Endodermal cell (in vitro differentiated cells): ENCODE results near the gene CCDC88A. TPM values are rescaled to one million over a fixed set of nuclear protein-coding genes. Genes with fewer than 3 reads are reported as not detected.

Experiments
- DNase-seq: peaks from one replicate; pipeline ENCODE4 v3.0.0-alpha.2; 2017
- H3K27ac ChIP-seq: 2 replicates; pipeline ENCODE4 v1.5.1; 2013; ENCODE audit warnings: mild to moderate bottlenecking, low read depth, low read length, moderate library complexity
- H3K27me3 ChIP-seq: 2 replicates; pipeline ENCODE4 v1.6.1; 2013; ENCODE audit warnings: mild to moderate bottlenecking, low read length, moderate library complexity; ENCODE audit not compliant: insufficient read depth, control insufficient read depth, poor library complexity, severe bottlenecking
- H3K36me3 ChIP-seq: 2 replicates; pipeline ENCODE4 v1.7.0; 2013; ENCODE audit warnings: mild to moderate bottlenecking, low read length, moderate library complexity; ENCODE audit not compliant: control insufficient read depth, insufficient read depth
- H3K4me1 ChIP-seq: one replicate; pipeline ENCODE4 v1.7.0; 2013; ENCODE audit warnings: low read length; ENCODE audit not compliant: control insufficient read depth, insufficient read depth
- H3K4me3 ChIP-seq: 2 replicates; pipeline ENCODE4 v1.5.1; 2013; ENCODE audit warnings: mild to moderate bottlenecking, low read length, moderate library complexity
- H3K9ac ChIP-seq: 2 replicates; pipeline ENCODE4 v1.6.1; 2013; ENCODE audit warnings: mild to moderate bottlenecking, low read length, moderate library complexity; ENCODE audit not compliant: poor library complexity, severe bottlenecking; ENCODE audit errors: extremely low read depth
- H3K9me3 ChIP-seq: 2 replicates; pipeline ENCODE4 v1.6.1; 2013; ENCODE audit warnings: mild to moderate bottlenecking, low read length, moderate library complexity; ENCODE audit not compliant: control insufficient read depth
- H3K27ac Mint-ChIP-seq: 2 replicates; pipeline ENCODE4 v1.8.0; 2020; ENCODE audit warnings: mixed read lengths
- H3K27me3 Mint-ChIP-seq: 2 replicates; pipeline ENCODE4 v1.8.0; 2021; ENCODE audit warnings: mild to moderate bottlenecking, mixed read lengths; ENCODE audit not compliant: insufficient read depth
- H3K36me3 Mint-ChIP-seq: 2 replicates; pipeline ENCODE4 v1.8.0; 2020; ENCODE audit warnings: low read depth, mixed read lengths
- H3K4me1 Mint-ChIP-seq: 2 replicates; pipeline ENCODE4 v1.8.0; 2020; ENCODE audit warnings: mixed read lengths
- H3K4me3 Mint-ChIP-seq: 2 replicates; pipeline ENCODE4 v1.8.0; 2020; ENCODE audit warnings: mild to moderate bottlenecking, moderate library complexity, mixed read lengths
- H3K9me3 Mint-ChIP-seq: 2 replicates; pipeline ENCODE4 v1.8.0; 2020; ENCODE audit warnings: mild to moderate bottlenecking, mixed read lengths
- WGBS, 2 experiments: methylation state at CpG; one replicate each; pipeline versions ENCODE4 v1.1.5 to v1.1.7; 2013; ENCODE audit warnings: missing lambda C conversion rate in 2 of 2, mixed read lengths in 1 of 2; ENCODE audit not compliant: insufficient coverage in 1 of 2, insufficient read length in 1 of 2; 5-methylcytosine and 5-hydroxymethylcytosine counted together
- total RNA-seq, 2 donors: library from RNA; stranded (reverse); fragmentation: NEBNext Ultra II Directional in 1 of 2; extraction: Animal tissue kit (Norgen Biotek cat#: 25700) in 1 of 2; gene quantifications; 2 replicates in 1 of 2; 3 replicates in 1 of 2; pipeline ENCODE4 v1.2.1, GENCODE V29; 2021
- TF ChIP-seq, protein P1 (sequence below): fragments of 200-600 bp; sonication (generic); conservative IDR thresholded peaks from 2 replicates; pipeline ENCODE4 v1.5.0; 2021; ENCODE audit warnings: antibody characterized with exemption, mild to moderate bottlenecking

The CCDC88A gene
- total RNA-seq, 2 donors from 2014 or later, result 84.2 to 88.4 TPM

DNA sequence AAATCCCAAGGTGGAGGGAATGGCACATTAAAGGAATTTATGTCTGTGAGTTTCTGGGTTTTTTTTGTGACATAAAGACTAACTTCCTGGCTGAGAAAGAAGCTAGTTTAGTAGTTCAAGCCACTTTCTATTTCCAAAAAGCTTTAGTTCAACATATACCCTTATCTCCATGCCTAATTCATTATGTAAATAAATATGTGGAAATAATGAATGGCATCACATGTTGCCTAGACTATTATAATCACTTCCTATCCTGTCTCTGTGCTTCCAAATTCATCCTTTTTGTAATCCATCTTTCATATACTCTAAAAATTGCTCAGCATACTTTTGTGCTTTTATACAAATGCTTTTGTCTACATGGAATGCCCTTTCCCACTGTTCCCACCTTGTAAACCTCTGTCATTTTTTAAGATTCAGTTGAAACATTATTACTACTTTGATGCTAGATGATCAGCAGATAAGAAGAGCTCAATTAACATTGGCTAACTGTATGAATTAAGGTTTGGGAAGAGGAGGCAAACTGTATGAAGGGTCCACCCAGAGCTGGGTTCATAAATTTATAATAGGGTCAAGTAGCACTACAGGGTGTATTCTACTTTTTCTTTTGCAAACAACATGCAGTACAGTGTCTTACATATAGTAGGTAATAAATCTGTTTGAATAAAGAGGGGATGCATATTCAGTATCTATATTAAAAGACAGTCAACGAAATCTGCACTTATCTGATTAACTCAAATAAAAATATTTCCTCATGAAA is 88.9 kb downstream of the CCDC88A start:
- H3K27me3 ChIP-seq, result no peaks in the 10 kb centered on the region
- no peak overlapping the region for H3K9ac ChIP-seq
- H3K27ac ChIP-seq, result no peak overlapping the region
- Mint-ChIP-seq H3K4me1 (no peaks in the 10 kb centered on the region), H3K27me3 (no peaks in the 10 kb centered on the region), H3K27ac (no peak overlapping the region), H3K4me3 (no peak overlapping the region), H3K9me3 (no peaks in the 10 kb centered on the region), H3K36me3 (peaks cover 47% of the 10 kb centered on the region)
- TF ChIP-seq, protein P1, sequence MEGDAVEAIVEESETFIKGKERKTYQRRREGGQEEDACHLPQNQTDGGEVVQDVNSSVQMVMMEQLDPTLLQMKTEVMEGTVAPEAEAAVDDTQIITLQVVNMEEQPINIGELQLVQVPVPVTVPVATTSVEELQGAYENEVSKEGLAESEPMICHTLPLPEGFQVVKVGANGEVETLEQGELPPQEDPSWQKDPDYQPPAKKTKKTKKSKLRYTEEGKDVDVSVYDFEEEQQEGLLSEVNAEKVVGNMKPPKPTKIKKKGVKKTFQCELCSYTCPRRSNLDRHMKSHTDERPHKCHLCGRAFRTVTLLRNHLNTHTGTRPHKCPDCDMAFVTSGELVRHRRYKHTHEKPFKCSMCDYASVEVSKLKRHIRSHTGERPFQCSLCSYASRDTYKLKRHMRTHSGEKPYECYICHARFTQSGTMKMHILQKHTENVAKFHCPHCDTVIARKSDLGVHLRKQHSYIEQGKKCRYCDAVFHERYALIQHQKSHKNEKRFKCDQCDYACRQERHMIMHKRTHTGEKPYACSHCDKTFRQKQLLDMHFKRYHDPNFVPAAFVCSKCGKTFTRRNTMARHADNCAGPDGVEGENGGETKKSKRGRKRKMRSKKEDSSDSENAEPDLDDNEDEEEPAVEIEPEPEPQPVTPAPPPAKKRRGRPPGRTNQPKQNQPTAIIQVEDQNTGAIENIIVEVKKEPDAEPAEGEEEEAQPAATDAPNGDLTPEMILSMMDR, result no peak
- H3K4me3 ChIP-seq, result no peak overlapping the region
- WGBS, 2 experiments, result 100% methylated on average over 1 of the region's 1 CpG; no CpG with 5 or more reads in 1 of the 2 experiments
- H3K4me1 ChIP-seq, result no peaks in the 10 kb centered on the region
- no peak for DNase-seq
- H3K36me3 ChIP-seq, result peaks cover 67% of the 10 kb centered on the region
- H3K9me3 ChIP-seq, result no peaks in the 10 kb centered on the region

- Histone ChIP-seq H3K27me3 (no peaks in the 10 kb centered on the region), H3K4me3 (no peak overlapping the region), H3K36me3 (peaks cover 52% of the 10 kb centered on the region), H3K27ac (no peak overlapping the region), H3K4me1 (no peaks in the 10 kb centered on the region), H3K9me3 (no peaks in the 10 kb centered on the region), H3K9ac (no peak overlapping the region)
- WGBS, 2 experiments, result 100% methylated on average over 1 to 3 of the region's 3 CpGs
- Mint-ChIP-seq H3K27ac (no peak overlapping the region), H3K9me3 (no peaks in the 10 kb centered on the region), H3K27me3 (no peaks in the 10 kb centered on the region), H3K36me3 (peaks cover 44% of the 10 kb centered on the region), H3K4me3 (no peak overlapping the region), H3K4me1 (no peaks in the 10 kb centered on the region)
- TF ChIP-seq, protein P1, result no peak
- DNase-seq, result no peak
These were observed 92.0 kb downstream of the CCDC88A start for GRCh38 chr2:55327470-55328230.

DNA sequence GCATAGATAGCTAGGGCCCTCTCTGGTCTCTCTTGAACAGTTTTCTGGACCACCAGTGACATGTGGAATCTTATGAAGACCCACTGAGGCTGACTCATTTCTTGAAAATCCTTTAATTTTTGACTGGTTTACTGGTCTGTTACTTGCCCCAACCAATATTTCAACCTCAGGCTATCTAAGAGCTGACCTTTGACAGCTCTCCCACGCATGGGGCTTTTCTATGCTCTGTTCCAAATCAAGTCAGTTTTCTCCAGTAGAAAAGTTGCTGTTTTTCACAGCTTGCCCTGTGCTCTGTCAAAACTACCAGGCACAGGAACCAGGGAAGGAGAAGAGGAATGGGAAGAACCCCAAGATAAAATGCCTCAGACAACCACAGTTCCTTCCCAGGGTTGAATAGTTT is 104.7 kb downstream of the CCDC88A start:
- no peak overlapping the region for H3K4me3 Mint-ChIP-seq
- Histone ChIP-seq H3K27ac (no peak overlapping the region), H3K9me3 (no peaks in the 10 kb centered on the region), H3K4me3 (no peak overlapping the region), H3K27me3 (no peaks in the 10 kb centered on the region), H3K9ac (no peak overlapping the region), H3K4me1 (no peaks in the 10 kb centered on the region), H3K36me3 (peaks cover 82% of the 10 kb centered on the region)
- DNase-seq, result no peak
- no peaks in the 10 kb centered on the region for H3K9me3 Mint-ChIP-seq
- TF ChIP-seq, protein P1, result no peak
- no peaks in the 10 kb centered on the region for H3K27me3 Mint-ChIP-seq
- WGBS, 2 experiments, result 93% methylated on average over 1 of the region's 1 CpG; no CpG with 5 or more reads in 1 of the 2 experiments
- H3K4me1 Mint-ChIP-seq, result no peaks in the 10 kb centered on the region
- peaks cover 41% of the 10 kb centered on the region for H3K36me3 Mint-ChIP-seq
- no peak overlapping the region for H3K27ac Mint-ChIP-seq
